ENCODE measurements around the gene MED15. TPM values are rescaled to one million over a fixed set of nuclear protein-coding genes. Genes with fewer than 3 reads are reported as not detected.
A peak's percentile ranks its signal among the peaks of the same experiment; 100 is the strongest.

Gene MED15
- total and polyA plus RNA-seq, 3 experiments from 2014 or later = 98.0 to 120 (median 106) TPM

GRCh38 chr22:20559174-20559760 is 51.9 kb downstream of the MED15 start:
- Mint-ChIP-seq H3K36me3 (peaks cover 27 to 87% (median 40%) of the 10 kb centered on the region in 3 donors), H3K4me1 (peaks cover 73 to 94% (median 92%) of the 10 kb centered on the region in 3 donors), H3K4me3 (peak overlapping the region in 3 of 7 donors; percentile 8 to 83 (median 69)), H3K9me3 (peaks cover 0 to 9% (median 0%) of the 10 kb centered on the region in 5 donors), H3K27ac (peak overlapping the region; percentile 89 to 99 (median 98)), H3K27me3 (no peaks in the 10 kb centered on the region)
- CTCF ChIA-PET = interaction anchor here (1.2 to 19.1 kb wide), 2 partner anchors 7 to 9 kb away, joined by 3 to 389 read pairs; no protein-coding TSS in a partner anchor
- Histone ChIP-seq H3K36me3 (ENCODE audit: insufficient read depth, low read length) (peaks cover 38% of the 10 kb centered on the region), H3K4me3 (ENCODE audit: low read length) (no peak overlapping the region), H3K4me1 (ENCODE audit: insufficient read depth, low read length) (peaks cover 67% of the 10 kb centered on the region), H3K27me3 (ENCODE audit: insufficient read depth, low read length, poor library complexity, severe bottlenecking) (no peaks in the 10 kb centered on the region), H3K9me3 (ENCODE audit: low read length) (no peaks in the 10 kb centered on the region), H3K27ac (ENCODE audit: low read depth, low read length) (no peak overlapping the region)
- POLR2A ChIA-PET = interaction anchor here (11.4 kb wide), 1 partner anchor 9 kb away, joined by 226 read pairs; no protein-coding TSS in a partner anchor
- no peak for DNase-seq

- peaks cover 25 to 84% (median 39%) of the 10 kb centered on the region in 3 donors for H3K36me3 Mint-ChIP-seq
- ChIA-PET POLR2A (no interaction called here), CTCF (interaction anchor here (1.3 to 19.1 kb wide), 3 partner anchors 6 to 42 kb away, joined by 3 to 389 read pairs (median 389); no protein-coding TSS in a partner anchor)
- H3K4me3 ChIP-seq (ENCODE audit: low read length) = no peak overlapping the region
- H3K27ac Mint-ChIP-seq = peak overlapping the region; percentile 4 to 83 (median 60)
- no peak overlapping the region for H3K27ac ChIP-seq (ENCODE audit: low read depth, low read length)
- peaks cover 72 to 93% (median 92%) of the 10 kb centered on the region in 3 donors for H3K4me1 Mint-ChIP-seq
- H3K27me3 ChIP-seq (ENCODE audit: insufficient read depth, low read length, poor library complexity, severe bottlenecking) = no peaks in the 10 kb centered on the region
- no peaks in the 10 kb centered on the region for H3K27me3 Mint-ChIP-seq
- H3K36me3 ChIP-seq (ENCODE audit: insufficient read depth, low read length) = peaks cover 35% of the 10 kb centered on the region
- H3K4me1 ChIP-seq (ENCODE audit: insufficient read depth, low read length) = peaks cover 67% of the 10 kb centered on the region
- no peak for DNase-seq
- H3K9me3 ChIP-seq (ENCODE audit: low read length) = no peaks in the 10 kb centered on the region
- H3K9me3 Mint-ChIP-seq = peaks cover 0 to 9% (median 0%) of the 10 kb centered on the region in 5 donors
- H3K4me3 Mint-ChIP-seq = peak overlapping the region in 1 of 7 donors; percentile 71
These were observed 53.3 kb downstream of the MED15 start for GRCh38 chr22:20560716-20561115.

- POLR2A ChIA-PET = no interaction called here
- Mint-ChIP-seq H3K4me1 (peaks cover 71 to 93% (median 92%) of the 10 kb centered on the region in 3 donors), H3K27ac (peak overlapping the region; percentile 24 to 85 (median 71)), H3K4me3 (peak overlapping the region in 1 of 7 donors; percentile 42), H3K9me3 (peaks cover 0 to 9% (median 0%) of the 10 kb centered on the region in 5 donors), H3K36me3 (peaks cover 29 to 83% (median 34%) of the 10 kb centered on the region in 3 donors), H3K27me3 (no peaks in the 10 kb centered on the region)
- no peak overlapping the region for H3K27ac ChIP-seq (ENCODE audit: low read depth, low read length)
- peaks cover 67% of the 10 kb centered on the region for H3K4me1 ChIP-seq (ENCODE audit: insufficient read depth, low read length)
- no peak for DNase-seq
- H3K36me3 ChIP-seq (ENCODE audit: insufficient read depth, low read length) = peaks cover 36% of the 10 kb centered on the region
- H3K27me3 ChIP-seq (ENCODE audit: insufficient read depth, low read length, poor library complexity, severe bottlenecking) = no peaks in the 10 kb centered on the region
- no peak overlapping the region for H3K4me3 ChIP-seq (ENCODE audit: low read length)
- H3K9me3 ChIP-seq (ENCODE audit: low read length) = no peaks in the 10 kb centered on the region
- CTCF ChIA-PET = interaction anchor here (1.3 to 12.6 kb wide), 4 partner anchors 9 to 98 kb away, joined by 3 to 389 read pairs (median 10); no protein-coding TSS in a partner anchor
These were observed 54.5 kb downstream of the MED15 start for GRCh38 chr22:20561882-20562281.

- H3K27ac ChIP-seq (ENCODE audit: low read depth, low read length) = no peak overlapping the region
- H3K4me1 Mint-ChIP-seq = peaks cover 71 to 93% (median 92%) of the 10 kb centered on the region in 3 donors
- H3K36me3 ChIP-seq (ENCODE audit: insufficient read depth, low read length) = peaks cover 40% of the 10 kb centered on the region
- ChIA-PET CTCF (interaction anchor here (1.5 to 12.6 kb wide), 6 partner anchors 9 to 99 kb away, joined by 6 to 389 read pairs (median 14); partner anchors contain the start of gene MED15), POLR2A (interaction anchor here (10.7 kb wide), 1 partner anchor 9 kb away, joined by 226 read pairs; no protein-coding TSS in a partner anchor)
- no peak for DNase-seq
- H3K4me1 ChIP-seq (ENCODE audit: insufficient read depth, low read length) = peaks cover 67% of the 10 kb centered on the region
- no peak overlapping the region for H3K4me3 ChIP-seq (ENCODE audit: low read length)
- peak overlapping the region; percentile 64 to 94 (median 90) for H3K27ac Mint-ChIP-seq
- H3K9me3 Mint-ChIP-seq = peaks cover 0 to 9% (median 0%) of the 10 kb centered on the region in 5 donors
- H3K36me3 Mint-ChIP-seq = peaks cover 32 to 84% (median 36%) of the 10 kb centered on the region in 3 donors
- H3K27me3 ChIP-seq (ENCODE audit: insufficient read depth, low read length, poor library complexity, severe bottlenecking) = no peaks in the 10 kb centered on the region
- H3K4me3 Mint-ChIP-seq = peak overlapping the region in 6 of 7 donors; percentile 49 to 89 (median 71)
- H3K27me3 Mint-ChIP-seq = peaks cover 0 to 1% of the 10 kb centered on the region in 2 donors
- H3K9me3 ChIP-seq (ENCODE audit: low read length) = no peaks in the 10 kb centered on the region
These were observed 55.4 kb downstream of the MED15 start for GRCh38 chr22:20562607-20563465.

- Histone ChIP-seq H3K27me3 (ENCODE audit: insufficient read depth, low read length, poor library complexity, severe bottlenecking) (no peaks in the 10 kb centered on the region), H3K36me3 (ENCODE audit: insufficient read depth, low read length) (peaks cover 43% of the 10 kb centered on the region), H3K4me3 (ENCODE audit: low read length) (no peak overlapping the region), H3K9me3 (ENCODE audit: low read length) (no peaks in the 10 kb centered on the region), H3K4me1 (ENCODE audit: insufficient read depth, low read length) (peaks cover 67% of the 10 kb centered on the region), H3K27ac (ENCODE audit: low read depth, low read length) (no peak overlapping the region)
- H3K4me1 Mint-ChIP-seq = peaks cover 71 to 93% (median 92%) of the 10 kb centered on the region in 3 donors
- H3K27ac Mint-ChIP-seq = peak overlapping the region; percentile 64 to 94 (median 90)
- peaks cover 0 to 8% (median 0%) of the 10 kb centered on the region in 5 donors for H3K9me3 Mint-ChIP-seq
- no peak for DNase-seq
- H3K4me3 Mint-ChIP-seq = peak overlapping the region; percentile 49 to 89 (median 70)
- ChIA-PET CTCF (interaction anchor here (1.0 to 12.6 kb wide), 14 partner anchors 8 to 107 kb away, joined by 3 to 389 read pairs (median 7); partner anchors contain the start of gene MED15), POLR2A (interaction anchor here (10.7 kb wide), 1 partner anchor 10 kb away, joined by 226 read pairs; no protein-coding TSS in a partner anchor)
- H3K36me3 Mint-ChIP-seq = peaks cover 26 to 84% (median 31%) of the 10 kb centered on the region in 3 donors
- H3K27me3 Mint-ChIP-seq = peaks cover 0 to 1% of the 10 kb centered on the region in 2 donors
These were observed 56.1 kb downstream of the MED15 start for GRCh38 chr22:20563466-20563906.

- Histone ChIP-seq H3K27me3 (ENCODE audit: insufficient read depth, low read length, poor library complexity, severe bottlenecking) (no peaks in the 10 kb centered on the region), H3K4me3 (ENCODE audit: low read length) (no peak overlapping the region), H3K27ac (ENCODE audit: low read depth, low read length) (no peak overlapping the region), H3K9me3 (ENCODE audit: low read length) (no peaks in the 10 kb centered on the region), H3K36me3 (ENCODE audit: insufficient read depth, low read length) (peaks cover 43% of the 10 kb centered on the region), H3K4me1 (ENCODE audit: insufficient read depth, low read length) (peaks cover 68% of the 10 kb centered on the region)
- H3K9me3 Mint-ChIP-seq = peaks cover 0 to 3% (median 0%) of the 10 kb centered on the region in 5 donors
- H3K27me3 Mint-ChIP-seq = peaks cover 0 to 1% of the 10 kb centered on the region in 2 donors
- H3K4me1 Mint-ChIP-seq = peaks cover 71 to 93% (median 92%) of the 10 kb centered on the region in 3 donors
- ChIA-PET POLR2A (interaction anchor here (0.7 to 10.7 kb wide), 2 partner anchors 10 to 20 kb away, joined by 3 to 226 read pairs; no protein-coding TSS in a partner anchor), CTCF (interaction anchor here (0.6 to 12.6 kb wide), 20 partner anchors 10 to 171 kb away, joined by 3 to 389 read pairs (median 6); partner anchors contain the start of gene MED15)
- no peak for DNase-seq
- peaks cover 23 to 84% (median 27%) of the 10 kb centered on the region in 3 donors for H3K36me3 Mint-ChIP-seq
- peak overlapping the region; percentile 64 to 94 (median 90) for H3K27ac Mint-ChIP-seq
- peak overlapping the region; percentile 63 to 89 (median 70) for H3K4me3 Mint-ChIP-seq
These were observed 56.5 kb downstream of the MED15 start for GRCh38 chr22:20563941-20564371.

GRCh38 chr22:20565079-20565734 is 57.8 kb downstream of the MED15 start:
- peak in 2 of 5 donors; percentile 32 to 55 for DNase-seq
- peak overlapping the region; percentile 3 for H3K4me3 ChIP-seq (ENCODE audit: low read length)
- no peaks in the 10 kb centered on the region for H3K27me3 ChIP-seq (ENCODE audit: insufficient read depth, low read length, poor library complexity, severe bottlenecking)
- H3K27me3 Mint-ChIP-seq = peaks cover 0 to 3% of the 10 kb centered on the region in 2 donors
- H3K9me3 Mint-ChIP-seq = no peaks in the 10 kb centered on the region
- H3K36me3 ChIP-seq (ENCODE audit: insufficient read depth, low read length) = peaks cover 37% of the 10 kb centered on the region
- H3K9me3 ChIP-seq (ENCODE audit: low read length) = no peaks in the 10 kb centered on the region
- peaks cover 19 to 85% (median 25%) of the 10 kb centered on the region in 3 donors for H3K36me3 Mint-ChIP-seq
- ChIA-PET CTCF (interaction anchor here (0.9 to 12.6 kb wide), 15 partner anchors 9 to 157 kb away, joined by 3 to 389 read pairs (median 7); partner anchors contain the start of gene MED15), POLR2A (interaction anchor here (3.1 to 10.7 kb wide), 2 partner anchors 11 to 101 kb away, joined by 15 to 226 read pairs; no protein-coding TSS in a partner anchor)
- H3K27ac Mint-ChIP-seq = peak overlapping the region; percentile 83 to 99 (median 94)
- peaks cover 77% of the 10 kb centered on the region for H3K4me1 ChIP-seq (ENCODE audit: insufficient read depth, low read length)
- peak overlapping the region in 6 of 7 donors; percentile 65 to 93 (median 88) for H3K4me3 Mint-ChIP-seq
- peaks cover 75 to 95% (median 93%) of the 10 kb centered on the region in 3 donors for H3K4me1 Mint-ChIP-seq
- H3K27ac ChIP-seq (ENCODE audit: low read depth, low read length) = no peak overlapping the region
